ENCODE results near the gene FOXL3. TPM values are rescaled to one million over a fixed set of nuclear protein-coding genes. Genes with fewer than 3 reads are reported as not detected.

The FOXL3 gene
- total RNA-seq, 1 donor from 2014 or later, result not detected

DNA sequence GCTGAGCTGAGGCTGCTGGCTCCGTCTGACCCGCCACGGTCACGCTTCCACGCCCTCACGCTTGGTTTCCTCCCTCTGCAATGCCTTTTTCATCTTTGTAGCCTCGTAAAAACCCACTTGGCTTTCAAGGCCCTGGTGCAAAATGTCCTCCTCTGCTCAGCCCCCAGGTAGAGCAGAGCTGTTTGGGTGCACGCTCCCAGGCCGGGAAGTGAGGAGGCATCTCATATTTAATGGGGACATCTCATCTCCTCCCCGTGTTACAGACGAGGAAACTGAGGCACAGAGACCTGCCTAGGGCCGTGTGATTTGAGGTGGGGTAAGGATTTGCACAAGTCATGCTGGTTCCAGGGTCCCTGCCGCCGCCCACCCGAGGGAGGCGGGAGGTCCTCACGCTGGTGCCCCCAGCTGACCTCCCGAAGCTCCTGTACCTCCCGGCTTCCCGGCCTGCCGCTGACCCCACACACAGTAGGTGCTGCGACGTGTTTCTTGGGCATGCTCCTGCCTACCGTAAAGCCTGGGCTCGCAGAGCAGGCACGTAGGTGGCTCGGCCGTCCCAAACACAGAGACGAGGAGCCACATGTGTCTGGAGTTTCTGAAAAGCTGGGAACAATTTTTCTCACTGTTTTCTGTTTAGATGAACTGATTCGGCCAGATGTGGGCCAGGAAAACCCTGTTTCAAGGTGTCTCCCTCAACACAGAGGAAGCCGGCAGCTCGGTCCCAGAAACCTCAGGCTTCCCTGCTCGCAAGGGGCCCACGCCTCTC is 11.5 kb downstream of the FOXL3 start:
- no peak overlapping the region for H3K4me3 Mint-ChIP-seq (ENCODE audit: unreplicated experiment)
- peak; percentile 83 for DNase-seq (ENCODE audit: low spot score)
- no peaks in the 10 kb centered on the region for H3K4me1 Mint-ChIP-seq (ENCODE audit: low read depth)
- no peak overlapping the region for H3K27ac Mint-ChIP-seq (ENCODE audit: unreplicated experiment)
- no peaks in the 10 kb centered on the region for H3K9me3 Mint-ChIP-seq (ENCODE audit: low read depth)
- no peaks in the 10 kb centered on the region for H3K36me3 Mint-ChIP-seq (ENCODE audit: low read depth)
- TF ChIP-seq, protein P1, sequence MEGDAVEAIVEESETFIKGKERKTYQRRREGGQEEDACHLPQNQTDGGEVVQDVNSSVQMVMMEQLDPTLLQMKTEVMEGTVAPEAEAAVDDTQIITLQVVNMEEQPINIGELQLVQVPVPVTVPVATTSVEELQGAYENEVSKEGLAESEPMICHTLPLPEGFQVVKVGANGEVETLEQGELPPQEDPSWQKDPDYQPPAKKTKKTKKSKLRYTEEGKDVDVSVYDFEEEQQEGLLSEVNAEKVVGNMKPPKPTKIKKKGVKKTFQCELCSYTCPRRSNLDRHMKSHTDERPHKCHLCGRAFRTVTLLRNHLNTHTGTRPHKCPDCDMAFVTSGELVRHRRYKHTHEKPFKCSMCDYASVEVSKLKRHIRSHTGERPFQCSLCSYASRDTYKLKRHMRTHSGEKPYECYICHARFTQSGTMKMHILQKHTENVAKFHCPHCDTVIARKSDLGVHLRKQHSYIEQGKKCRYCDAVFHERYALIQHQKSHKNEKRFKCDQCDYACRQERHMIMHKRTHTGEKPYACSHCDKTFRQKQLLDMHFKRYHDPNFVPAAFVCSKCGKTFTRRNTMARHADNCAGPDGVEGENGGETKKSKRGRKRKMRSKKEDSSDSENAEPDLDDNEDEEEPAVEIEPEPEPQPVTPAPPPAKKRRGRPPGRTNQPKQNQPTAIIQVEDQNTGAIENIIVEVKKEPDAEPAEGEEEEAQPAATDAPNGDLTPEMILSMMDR (IDR thresholded peaks at IDR 0.05), result no peak
- H3K27me3 Mint-ChIP-seq (ENCODE audit: low read depth), result peaks cover 5% of the 10 kb centered on the region

DNA sequence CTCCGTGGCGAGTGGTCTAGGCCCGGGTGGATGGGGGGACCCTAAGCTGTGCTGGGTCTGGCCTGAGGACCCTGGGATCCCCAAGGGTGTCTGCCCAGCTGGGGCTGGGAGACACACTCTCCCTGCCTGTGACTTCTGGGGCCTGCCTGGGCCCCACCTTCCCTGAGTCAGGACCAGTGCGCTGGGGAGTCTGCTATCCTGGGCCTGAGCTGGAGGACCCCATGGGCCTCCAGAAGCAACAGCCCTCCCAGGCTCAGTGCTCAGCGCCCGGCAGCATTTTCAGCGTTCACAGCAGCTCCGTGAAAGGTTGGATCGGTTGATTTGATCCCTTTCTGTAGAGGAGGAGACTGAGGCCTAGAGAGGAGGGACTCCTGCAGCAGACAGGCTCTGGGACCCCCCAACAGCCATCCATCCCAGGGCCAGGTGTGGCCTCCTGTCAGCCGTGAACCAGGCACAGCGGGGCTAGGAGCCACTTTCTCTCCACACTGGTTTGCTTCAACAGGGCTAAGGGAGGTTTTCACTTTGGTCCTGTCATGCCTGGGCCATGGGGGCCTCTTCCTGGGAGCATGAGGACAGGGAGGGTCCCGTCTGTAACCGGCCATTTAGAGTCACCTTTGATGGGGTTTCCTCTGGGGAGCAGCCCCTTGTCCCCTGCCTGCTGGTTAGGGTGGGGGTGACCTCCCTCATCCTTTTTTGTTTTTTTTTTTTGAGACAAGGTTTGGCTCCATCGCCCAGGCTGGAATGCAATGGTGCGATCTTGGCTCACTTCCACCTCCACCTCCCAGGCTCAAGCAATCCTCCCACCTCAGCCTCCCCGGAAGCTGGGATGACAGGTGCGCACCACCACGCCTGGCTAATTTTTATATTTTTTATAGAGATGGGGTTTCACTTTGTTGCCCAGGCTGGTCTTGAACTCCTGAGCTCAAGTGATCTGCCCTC is 12.4 kb downstream of the FOXL3 start:
- Mint-ChIP-seq H3K27me3 (ENCODE audit: low read depth) (peaks cover 8% of the 10 kb centered on the region), H3K9me3 (ENCODE audit: low read depth) (peaks cover 2% of the 10 kb centered on the region), H3K36me3 (ENCODE audit: low read depth) (no peaks in the 10 kb centered on the region), H3K4me3 (ENCODE audit: unreplicated experiment) (no peak overlapping the region), H3K4me1 (ENCODE audit: low read depth) (no peaks in the 10 kb centered on the region), H3K27ac (ENCODE audit: unreplicated experiment) (no peak overlapping the region)
- TF ChIP-seq, protein P1 (IDR thresholded peaks at IDR 0.05), result no peak
- DNase-seq (ENCODE audit: low spot score), result peak; percentile 81

DNA sequence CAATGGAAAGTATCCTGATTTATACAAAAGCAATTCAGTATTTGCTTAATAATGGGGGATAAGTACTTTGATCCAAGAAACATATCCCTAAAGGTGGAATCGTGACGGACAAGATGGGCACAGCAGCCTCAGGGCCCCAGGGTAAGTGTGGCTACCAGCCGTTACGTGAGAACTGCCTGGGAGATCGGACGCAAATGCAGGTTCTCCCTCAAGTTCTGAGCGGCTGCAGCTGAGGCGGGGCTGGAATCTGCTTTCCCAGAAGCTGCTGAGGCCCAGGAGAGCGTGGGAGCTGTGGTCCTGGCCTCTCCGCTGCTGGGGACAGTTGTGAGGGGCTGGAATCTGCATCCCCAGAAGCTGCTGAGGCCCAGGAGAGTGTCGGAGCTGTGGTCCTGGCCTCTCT is 13.5 kb downstream of the FOXL3 start:
- H3K27ac Mint-ChIP-seq (ENCODE audit: unreplicated experiment), result no peak overlapping the region
- TF ChIP-seq, protein P1 (IDR thresholded peaks at IDR 0.05), result no peak

DNA sequence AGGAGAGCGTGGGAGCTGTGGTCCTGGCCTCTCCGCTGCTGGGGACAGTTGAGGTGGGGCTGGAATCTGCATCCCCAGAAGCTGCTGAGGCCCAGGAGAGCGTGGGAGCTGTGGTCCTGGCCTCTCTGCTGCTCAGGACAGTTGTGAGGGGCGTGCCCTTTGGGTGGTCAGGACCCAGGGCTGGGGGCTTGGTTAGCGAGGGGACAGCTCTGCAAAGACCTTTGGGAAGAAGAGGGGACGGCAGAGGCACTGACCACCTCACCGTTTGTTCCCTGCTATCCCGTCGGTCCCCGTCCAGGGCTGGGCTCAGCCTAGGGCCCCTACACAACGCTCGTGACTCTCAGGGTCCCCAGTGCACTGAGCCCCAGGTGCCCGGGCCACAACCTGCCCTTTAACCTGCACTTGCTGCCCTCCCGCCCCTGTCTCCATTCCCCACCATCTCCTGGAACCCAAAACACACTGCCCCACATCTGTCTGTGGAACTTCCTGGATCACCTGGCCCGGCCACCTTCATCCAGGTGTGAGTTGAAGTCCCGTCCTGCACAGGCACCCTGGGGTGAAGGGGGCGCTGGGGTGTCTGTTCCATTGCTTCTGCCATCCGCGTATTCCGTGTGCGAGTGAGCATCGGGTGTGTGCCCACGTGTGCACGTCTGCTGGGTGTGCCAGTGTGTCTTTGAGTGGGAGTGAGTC is 14.1 kb downstream of the FOXL3 start:
- Mint-ChIP-seq H3K4me3 (ENCODE audit: unreplicated experiment) (no peak overlapping the region), H3K27ac (ENCODE audit: unreplicated experiment) (no peak overlapping the region), H3K9me3 (ENCODE audit: low read depth) (peaks cover 10% of the 10 kb centered on the region), H3K4me1 (ENCODE audit: low read depth) (no peaks in the 10 kb centered on the region), H3K27me3 (ENCODE audit: low read depth) (peaks cover 8% of the 10 kb centered on the region), H3K36me3 (ENCODE audit: low read depth) (peaks cover 4% of the 10 kb centered on the region)
- DNase-seq (ENCODE audit: low spot score), result peak; percentile 74
- TF ChIP-seq, protein P1 (IDR thresholded peaks at IDR 0.05), result no peak

More for the DNA sequence above, 13.5 kb downstream of the FOXL3 start:
- H3K4me1 Mint-ChIP-seq (ENCODE audit: low read depth), result no peaks in the 10 kb centered on the region
- no peak overlapping the region for H3K4me3 Mint-ChIP-seq (ENCODE audit: unreplicated experiment)
- H3K9me3 Mint-ChIP-seq (ENCODE audit: low read depth), result peaks cover 10% of the 10 kb centered on the region
- peaks cover 8% of the 10 kb centered on the region for H3K27me3 Mint-ChIP-seq (ENCODE audit: low read depth)
- peaks cover 4% of the 10 kb centered on the region for H3K36me3 Mint-ChIP-seq (ENCODE audit: low read depth)
- no peak for DNase-seq (ENCODE audit: low spot score)

Data from chondrocyte (in vitro differentiated cells).